B cell (primary cell): Measurements from ENCODE around the gene RBM19.

Experiments
- CTCF ChIP-seq: fragments of 200-600 bp; IDR thresholded peaks from one replicate; pipeline ENCODE4 v1.8.0; 2022; ENCODE audit warnings: antibody characterized with exemption, mild to moderate bottlenecking
- EZH2 ChIP-seq: IDR thresholded peaks from 2 replicates; pipeline ENCODE4 v1.6.1; 2012; ENCODE audit warnings: borderline replicate concordance, low read depth, mild to moderate bottlenecking, moderate library complexity, low read length; ENCODE audit not compliant: insufficient read depth, poor library complexity, severe bottlenecking

- TF ChIP-seq CTCF = no peak
- no peak for TF ChIP-seq EZH2
These were observed 15.8 kb upstream of the RBM19 start for GRCh38 chr12:113981876-113982275.
